A673 (cell line): ENCODE data around the gene IKZF3. TPM values are rescaled to one million over a fixed set of nuclear protein-coding genes. Genes with fewer than 3 reads are reported as not detected.

Experiments used
- BruUV-seq: library from RNA; stranded (reverse); fragments of 400-500 nt; replicated peaks from 2 replicates; lab custom pipeline; 2021; lab: Mats Ljungman, UMichigan
- CTCF ChIA-PET: fragments of 300-600 bp; sonication (Branson Sonifier 250); formaldehyde crosslinking; loops from one replicate; lab custom pipeline; 2022; ENCODE audit warnings: antibody characterized with exemption; lab: Charles Lee
- POLR2A ChIA-PET: fragments of 300-600 bp; sonication (Branson Sonifier 250); formaldehyde crosslinking; loops from one replicate; lab custom pipeline; 2022; ENCODE audit warnings: antibody characterized with exemption; ENCODE audit not compliant: low non-redundant PET; lab: Charles Lee
- DNase-seq: peaks from one replicate; pipeline ENCODE4 v3.0.0-alpha.2; 2015; ENCODE audit warnings: low spot score
- H3K27ac ChIP-seq: fragments of 200-600 bp; sonication (generic); 2 replicates; pipeline ENCODE4 v1.5.1; 2016; ENCODE audit warnings: mixed run types, low read depth, mild to moderate bottlenecking, mixed read lengths, antibody characterized with exemption, low read length; ENCODE audit not compliant: poor library complexity, severe bottlenecking
- H3K27me3 ChIP-seq: fragments of 200-600 bp; sonication (generic); replicated peaks from 2 replicates; pipeline ENCODE4 v1.6.1; 2017; ENCODE audit warnings: mixed run types, low read depth, mild to moderate bottlenecking, mixed read lengths, antibody characterized with exemption, low read length; ENCODE audit not compliant: insufficient read depth, poor library complexity
- H3K36me3 ChIP-seq: fragments of 200-600 bp; sonication (generic); 2 replicates; pipeline ENCODE4 v1.6.1; 2016; ENCODE audit warnings: mixed run types, mild to moderate bottlenecking, mixed read lengths, antibody characterized with exemption, low read length; ENCODE audit not compliant: insufficient read depth, poor library complexity, severe bottlenecking
- H3K4me1 ChIP-seq: fragments of 200-600 bp; sonication (generic); 2 replicates; pipeline ENCODE4 v1.6.1; 2017; ENCODE audit warnings: mixed run types, mild to moderate bottlenecking, mixed read lengths, antibody characterized with exemption, low read length; ENCODE audit not compliant: insufficient read depth, poor library complexity, severe bottlenecking
- H3K4me3 ChIP-seq: fragments of 200-600 bp; sonication (generic); 2 replicates; pipeline ENCODE4 v1.5.1; 2016; ENCODE audit warnings: low read depth, mixed run types, mild to moderate bottlenecking, mixed read lengths, low read length; ENCODE audit not compliant: poor library complexity, severe bottlenecking
- H3K9me3 ChIP-seq: fragments of 200-600 bp; sonication (generic); 2 replicates; pipeline ENCODE4 v1.6.1; 2016; ENCODE audit warnings: mixed run types, low read depth, mild to moderate bottlenecking, mixed read lengths, antibody characterized with exemption, low read length; ENCODE audit not compliant: poor library complexity, severe bottlenecking
- CTCF ChIP-seq: fragments of 300-800, 200-600 bp; sonication (generic); conservative IDR thresholded peaks from 2 replicates; pipeline ENCODE4 v1.5.1; 2017; ENCODE audit warnings: low read depth, mild to moderate bottlenecking, antibody characterized with exemption, low read length, moderate library complexity, mixed read lengths
- EZH2 ChIP-seq: fragments of 200-600 bp; sonication (generic); IDR thresholded peaks from 2 replicates; pipeline ENCODE4 v1.6.1; 2017; ENCODE audit warnings: borderline replicate concordance, low read depth, mild to moderate bottlenecking, mixed read lengths, antibody characterized with exemption, low read length; ENCODE audit not compliant: poor library complexity, severe bottlenecking
- intact Hi-C: fragments of 100-400 bp; cut with micrococcal nuclease; formaldehyde crosslinking; loops from one replicate; pipeline ENCODE4 v1.10.0; 2022; ENCODE audit not compliant: unreplicated experiment
- total RNA-seq: library from RNA; stranded (reverse); gene quantifications from 2 replicates; pipeline ENCODE4 v1.2.3, GENCODE V29; 2021

Gene IKZF3
- total RNA-seq, 1 experiment from 2014 or later: not detected

GRCh38 chr17:39793301-39793872, 70.7 kb downstream of the IKZF3 start:
- POLR2A ChIA-PET: no interaction called here
- no TSS peak for BruUV-seq

GRCh38 chr17:39792526-39793221, 71.4 kb downstream of the IKZF3 start:
- no peak for DNase-seq
- Histone ChIP-seq H3K36me3 (no peaks in the 10 kb centered on the region), H3K27ac (no peak overlapping the region), H3K4me1 (no peaks in the 10 kb centered on the region), H3K9me3 (no peaks in the 10 kb centered on the region), H3K27me3 (no peaks in the 10 kb centered on the region), H3K4me3 (no peak overlapping the region)
- BruUV-seq: no TSS peak
- POLR2A ChIA-PET: no interaction called here
- CTCF ChIA-PET: no interaction called here
- TF ChIP-seq EZH2 (no peak), CTCF (no peak)
- intact Hi-C loops: no loop called here

More at GRCh38 chr17:39793301-39793872, 70.7 kb downstream of the IKZF3 start:
- Histone ChIP-seq H3K27me3 (no peaks in the 10 kb centered on the region), H3K9me3 (no peaks in the 10 kb centered on the region), H3K27ac (no peak overlapping the region), H3K4me3 (no peak overlapping the region), H3K4me1 (no peaks in the 10 kb centered on the region), H3K36me3 (no peaks in the 10 kb centered on the region)
- intact Hi-C loops: no loop called here
- no peak for TF ChIP-seq CTCF
- no peak for TF ChIP-seq EZH2
- no peak for DNase-seq
- CTCF ChIA-PET: no interaction called here

GRCh38 chr17:39791111-39791992, 72.8 kb downstream of the IKZF3 start:
- intact Hi-C loops: no loop called here
- H3K4me1 ChIP-seq: no peaks in the 10 kb centered on the region
- POLR2A ChIA-PET: no interaction called here

More at GRCh38 chr17:39791111-39791992, 72.8 kb downstream of the IKZF3 start:
- H3K4me3 ChIP-seq: no peak overlapping the region
- CTCF ChIA-PET: no interaction called here
- no peaks in the 10 kb centered on the region for H3K9me3 ChIP-seq
- DNase-seq: no peak
- no peak overlapping the region for H3K27ac ChIP-seq
- H3K27me3 ChIP-seq: no peaks in the 10 kb centered on the region
- TF ChIP-seq CTCF: no peak
- TF ChIP-seq EZH2: no peak
- H3K36me3 ChIP-seq: no peaks in the 10 kb centered on the region
- no TSS peak for BruUV-seq
